ENCODE data around the gene KLHDC3.

DNA sequence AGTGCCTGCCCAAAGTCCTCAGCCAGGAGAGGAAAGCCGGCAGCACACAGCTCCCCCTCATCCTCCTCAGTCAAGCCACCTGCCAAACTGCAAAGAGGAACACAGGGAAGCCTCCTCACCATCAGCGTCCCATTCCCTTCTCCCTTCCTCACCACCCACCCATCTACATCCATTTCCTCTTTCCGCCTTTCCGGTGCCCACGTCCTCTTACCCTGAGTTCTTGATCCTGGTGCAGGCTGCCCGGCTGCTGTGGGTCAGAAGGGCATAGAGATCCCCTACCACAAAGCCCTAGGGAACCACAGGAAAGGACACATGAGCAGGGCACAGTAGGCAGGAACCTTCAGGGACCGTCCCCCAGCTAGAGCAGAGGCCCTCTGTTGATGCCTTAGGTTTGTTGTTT is 47.5 kb upstream of the KLHDC3 start:
- TF ChIP-seq, protein P1, sequence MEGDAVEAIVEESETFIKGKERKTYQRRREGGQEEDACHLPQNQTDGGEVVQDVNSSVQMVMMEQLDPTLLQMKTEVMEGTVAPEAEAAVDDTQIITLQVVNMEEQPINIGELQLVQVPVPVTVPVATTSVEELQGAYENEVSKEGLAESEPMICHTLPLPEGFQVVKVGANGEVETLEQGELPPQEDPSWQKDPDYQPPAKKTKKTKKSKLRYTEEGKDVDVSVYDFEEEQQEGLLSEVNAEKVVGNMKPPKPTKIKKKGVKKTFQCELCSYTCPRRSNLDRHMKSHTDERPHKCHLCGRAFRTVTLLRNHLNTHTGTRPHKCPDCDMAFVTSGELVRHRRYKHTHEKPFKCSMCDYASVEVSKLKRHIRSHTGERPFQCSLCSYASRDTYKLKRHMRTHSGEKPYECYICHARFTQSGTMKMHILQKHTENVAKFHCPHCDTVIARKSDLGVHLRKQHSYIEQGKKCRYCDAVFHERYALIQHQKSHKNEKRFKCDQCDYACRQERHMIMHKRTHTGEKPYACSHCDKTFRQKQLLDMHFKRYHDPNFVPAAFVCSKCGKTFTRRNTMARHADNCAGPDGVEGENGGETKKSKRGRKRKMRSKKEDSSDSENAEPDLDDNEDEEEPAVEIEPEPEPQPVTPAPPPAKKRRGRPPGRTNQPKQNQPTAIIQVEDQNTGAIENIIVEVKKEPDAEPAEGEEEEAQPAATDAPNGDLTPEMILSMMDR (conservative IDR thresholded peaks at IDR 0.05 in 1 of 2, IDR thresholded peaks at IDR 0.05 in 1 of 2; ENCODE audit: low read depth in 1 of 2, low read length in 2 of 2) = no peak
- no peak for TF ChIP-seq EZH2 (IDR thresholded peaks at IDR 0.05; ENCODE audit: low read length, missing control alignments)
